G401 (cell line): Measurements from ENCODE around the gene DHX8. TPM values are rescaled to one million over a fixed set of nuclear protein-coding genes. Genes with fewer than 3 reads are reported as not detected.

Experiments
- DNase-seq: peaks from one replicate; pipeline ENCODE4 v3.0.0-alpha.2; 2015; ENCODE audit warnings: low spot score
- in situ Hi-C: cut with HindIII; loops from 2 replicates; pipeline ENCODE4 v1.10.0; 2016; ENCODE audit warnings: low sequenced_read_pairs, mixed read lengths
- total RNA-seq: library from RNA; depleted of rRNA; stranded (reverse); fragments of >200 nt; shearing (Covaris generic); gene quantifications from 2 replicates; pipeline ENCODE4 v1.2.3, GENCODE V29; 2014

Gene DHX8
- total RNA-seq, 1 experiment from 2014 or later = 43.7 TPM

GRCh38 chr17:43542859-43543258 lies 59.1 kb downstream of the DHX8 start:
- no peak for DNase-seq
- in situ Hi-C loops = no loop called here

DNA sequence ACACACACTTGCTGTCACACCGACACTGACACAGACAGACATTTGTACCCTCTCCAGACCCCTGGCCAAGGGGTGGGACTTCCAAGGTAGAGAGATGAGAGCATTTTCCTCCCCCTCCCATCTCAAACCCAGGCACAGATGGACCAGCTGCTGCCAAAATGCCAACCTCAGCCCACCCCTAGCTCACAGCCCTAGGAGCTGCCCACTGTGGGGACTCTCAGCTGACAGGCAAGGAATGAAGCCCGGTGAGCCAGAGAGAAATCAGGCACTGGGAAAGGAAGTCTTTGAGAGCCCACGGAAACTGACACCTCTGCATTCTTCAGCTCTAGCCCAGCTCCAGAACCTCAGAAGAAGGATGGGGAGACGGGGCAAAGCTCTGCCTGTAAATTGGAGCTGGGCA lies 59.5 kb downstream of the DHX8 start:
- in situ Hi-C loops = no loop called here
- DNase-seq = no peak

DNA sequence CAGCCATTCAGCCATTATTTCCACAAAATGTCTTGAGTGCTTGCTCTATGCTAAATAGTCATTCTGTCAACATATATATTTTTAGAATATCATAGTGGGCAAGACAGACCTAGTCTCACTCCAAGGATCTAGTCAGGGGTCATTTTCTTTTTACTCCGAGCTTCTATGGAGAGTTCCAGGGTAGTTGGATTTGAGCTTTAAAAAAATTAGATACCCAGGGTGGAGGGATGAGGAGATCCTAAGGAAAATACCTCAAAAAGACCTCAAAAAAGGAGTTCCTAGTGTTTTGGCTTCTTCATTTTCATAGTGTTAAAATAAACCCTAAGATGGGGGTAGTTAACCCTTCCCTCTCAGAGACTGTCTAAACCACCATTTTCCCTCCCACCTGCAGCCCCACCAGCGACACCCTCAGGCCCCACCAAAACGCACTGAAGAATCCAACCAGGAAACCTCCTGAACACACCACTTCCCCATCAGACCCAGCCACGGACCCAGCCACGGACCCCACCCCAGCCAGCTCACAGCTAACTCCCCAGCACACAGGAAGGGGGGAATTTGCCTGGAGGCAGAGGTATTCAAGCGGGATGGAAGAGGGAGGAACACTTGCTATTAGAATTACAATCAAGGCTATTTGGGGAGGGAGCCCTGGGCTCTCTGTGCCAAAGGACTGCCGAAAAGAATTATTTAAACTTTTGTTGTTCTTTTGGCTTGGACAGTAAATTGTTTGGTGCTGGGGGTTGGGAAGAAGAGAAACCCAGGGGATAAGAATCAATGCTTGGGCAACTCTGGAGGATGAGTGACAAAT lies 60.2 kb downstream of the DHX8 start:
- no peak for DNase-seq
- in situ Hi-C loops = no loop called here

DNA sequence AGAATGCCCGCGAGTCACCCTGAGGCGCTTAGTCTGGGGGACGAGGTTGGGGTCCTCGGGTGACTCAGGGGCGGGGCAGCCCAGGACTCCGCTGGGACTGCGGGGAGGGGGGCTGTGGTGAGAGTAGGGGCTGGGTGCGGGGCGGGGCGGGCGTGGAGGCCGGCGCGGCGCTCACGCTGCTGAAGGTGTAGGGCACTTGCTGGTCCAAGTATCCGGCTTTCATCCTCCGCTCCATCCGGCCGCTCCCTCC lies 61.5 kb downstream of the DHX8 start:
- in situ Hi-C loops = no loop called here
- no peak for DNase-seq

- DNase-seq = peak; percentile 89
- in situ Hi-C loops = no loop called here
Observed at GRCh38 chr17:43546319-43547188, 62.8 kb downstream of the DHX8 start, which contains the start of gene ETV4. Gene ETV4 (minus strand): TSS chr17:43546340. CDS start chr17:43545617, 723 bp downstream.

DNA sequence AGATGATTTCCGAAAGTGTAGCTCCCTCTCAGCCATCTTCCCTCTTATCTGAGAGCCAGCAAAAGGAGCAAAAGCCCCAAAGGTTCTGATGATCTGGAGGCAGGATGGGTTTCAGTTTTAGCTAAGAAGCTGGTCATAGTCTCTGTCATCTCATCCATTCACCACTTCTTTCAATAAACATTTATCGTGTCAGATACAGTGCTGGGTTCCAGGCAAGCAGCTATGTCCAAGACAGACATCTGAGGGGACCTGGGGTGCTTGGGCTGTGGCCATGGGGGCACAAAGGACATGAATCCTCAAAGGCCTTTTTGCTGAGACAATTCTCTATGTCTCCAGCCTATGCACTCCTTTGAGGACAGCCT lies 63.4 kb downstream of the DHX8 start:
- DNase-seq = no peak
- in situ Hi-C loops = no loop called here

DNA sequence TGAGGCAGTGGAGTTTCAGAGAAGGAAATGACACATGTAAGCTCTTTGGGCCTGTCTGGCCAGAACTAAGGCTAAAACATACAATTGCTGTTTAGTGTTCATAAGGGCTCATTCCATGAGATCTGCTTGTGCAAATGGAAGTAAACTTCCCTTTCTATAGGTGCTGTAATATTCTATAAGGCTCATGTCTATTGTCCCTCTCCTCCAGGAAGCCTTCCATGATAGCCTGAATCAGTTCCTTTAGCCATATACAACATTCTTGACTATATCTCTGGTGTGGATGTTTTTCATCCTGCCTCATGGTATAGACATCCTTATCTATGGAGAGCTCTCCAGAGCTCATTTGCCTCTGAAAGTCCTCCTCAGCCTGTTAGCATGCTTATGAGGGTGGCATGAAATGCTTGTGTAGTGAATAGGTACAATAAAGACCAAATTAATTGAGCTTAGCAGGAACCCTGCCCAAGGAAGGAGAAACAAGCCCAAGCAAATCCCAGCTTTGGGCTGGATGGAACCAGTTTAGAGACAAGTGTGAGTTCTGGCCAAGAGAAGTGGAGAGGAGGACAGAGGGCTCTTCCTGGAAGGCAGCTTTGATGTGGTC lies 64.0 kb downstream of the DHX8 start:
- DNase-seq = no peak
- in situ Hi-C loops = no loop called here

- in situ Hi-C loops = no loop called here
- DNase-seq = no peak
Observed at GRCh38 chr17:43548689-43549379, 65.1 kb downstream of the DHX8 start.

DNA sequence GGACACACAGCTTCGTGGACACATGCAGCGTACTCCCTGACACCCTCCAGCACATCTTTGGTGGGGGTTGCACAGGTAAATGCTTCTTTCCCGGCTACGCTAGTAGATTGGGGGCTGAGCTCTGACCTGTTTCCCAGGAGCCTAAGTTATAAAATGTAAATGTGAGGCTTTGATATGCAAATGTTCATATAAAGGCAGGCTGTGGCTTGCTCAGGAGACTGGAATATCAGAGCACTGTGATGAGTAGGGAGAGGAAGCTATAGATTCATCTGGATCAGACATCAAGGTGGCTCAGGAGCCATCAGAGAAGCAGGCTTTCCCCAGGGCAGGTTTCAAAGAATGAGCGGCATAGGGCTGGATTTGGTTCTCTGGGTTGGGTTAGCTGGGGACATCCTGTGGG lies 65.7 kb downstream of the DHX8 start:
- no peak for DNase-seq
- in situ Hi-C loops = no loop called here

DNA sequence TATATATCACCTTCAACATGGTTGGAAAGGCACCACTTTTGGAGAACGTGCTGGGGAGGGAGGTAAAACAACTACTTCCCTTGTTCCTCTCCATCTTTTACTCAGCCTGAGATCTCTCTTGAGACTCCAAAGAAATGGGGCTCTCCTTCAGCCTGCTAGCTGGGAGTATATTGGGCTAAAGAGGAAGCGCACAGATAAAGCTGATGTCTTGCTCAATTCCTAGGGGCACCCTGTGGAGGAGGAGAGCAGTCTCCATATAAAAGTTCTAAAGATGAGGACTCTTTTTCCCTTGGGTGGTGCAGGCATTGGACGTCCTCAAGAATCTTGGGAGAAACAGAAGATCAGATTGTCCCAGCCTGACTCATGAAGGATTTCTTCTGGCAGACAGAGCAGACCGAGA lies 67.0 kb downstream of the DHX8 start:
- in situ Hi-C loops = no loop called here

DNA sequence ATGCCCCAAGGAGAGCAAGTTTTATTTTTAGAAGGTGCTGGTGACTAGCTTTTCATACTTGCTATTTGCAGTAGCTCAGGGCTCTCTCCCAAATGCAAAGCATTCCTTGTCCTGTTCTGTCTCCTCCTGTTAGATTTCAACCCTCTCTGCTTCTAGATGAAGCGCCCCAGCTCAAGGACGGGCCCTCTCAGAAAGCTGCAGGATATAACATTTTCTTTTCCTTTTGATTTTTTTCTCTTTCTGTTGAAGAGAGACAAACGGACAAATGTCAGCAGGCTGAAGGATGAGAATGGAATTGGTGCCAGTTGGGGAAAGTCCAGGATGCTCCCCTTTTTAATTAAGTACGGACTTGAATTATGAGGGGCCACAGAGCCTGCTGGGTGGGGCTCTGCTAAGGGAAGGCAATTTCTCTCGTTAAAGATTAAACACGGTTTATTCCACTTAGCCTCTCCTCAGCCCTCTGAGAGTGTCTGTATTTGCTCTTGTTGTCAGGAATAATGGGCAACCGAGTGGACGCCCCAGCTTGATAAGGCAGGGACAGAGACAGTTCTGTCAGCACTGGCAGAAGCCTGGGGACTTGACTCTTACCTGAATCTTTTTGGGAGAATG lies 68.6 kb downstream of the DHX8 start:
- no peak for DNase-seq
- in situ Hi-C loops = no loop called here

More for the DNA sequence above, 67.0 kb downstream of the DHX8 start:
- DNase-seq = no peak

DNA sequence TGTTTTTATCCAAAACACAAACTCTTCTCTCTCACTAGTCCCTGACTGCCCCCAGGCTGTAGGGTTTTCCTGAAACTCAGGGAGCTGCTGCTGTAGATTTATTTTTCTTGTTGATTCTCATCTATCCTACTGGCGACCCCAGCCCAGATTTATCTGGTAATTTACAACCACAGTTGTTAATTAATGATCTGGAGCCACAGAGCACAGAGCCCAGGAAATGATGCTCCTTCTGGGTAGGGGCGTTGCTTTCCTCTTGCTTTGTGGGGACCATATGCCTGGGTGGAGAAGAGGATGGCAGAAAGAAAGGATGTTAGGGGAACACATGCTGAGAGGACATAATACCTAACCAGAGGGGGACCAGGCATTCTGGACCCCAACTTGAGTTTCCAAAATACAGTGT lies 69.8 kb downstream of the DHX8 start:
- in situ Hi-C loops = no loop called here
- no peak for DNase-seq

- DNase-seq = no peak
- in situ Hi-C loops = no loop called here
Observed at GRCh38 chr17:43554857-43555256, 71.1 kb downstream of the DHX8 start.

DNA sequence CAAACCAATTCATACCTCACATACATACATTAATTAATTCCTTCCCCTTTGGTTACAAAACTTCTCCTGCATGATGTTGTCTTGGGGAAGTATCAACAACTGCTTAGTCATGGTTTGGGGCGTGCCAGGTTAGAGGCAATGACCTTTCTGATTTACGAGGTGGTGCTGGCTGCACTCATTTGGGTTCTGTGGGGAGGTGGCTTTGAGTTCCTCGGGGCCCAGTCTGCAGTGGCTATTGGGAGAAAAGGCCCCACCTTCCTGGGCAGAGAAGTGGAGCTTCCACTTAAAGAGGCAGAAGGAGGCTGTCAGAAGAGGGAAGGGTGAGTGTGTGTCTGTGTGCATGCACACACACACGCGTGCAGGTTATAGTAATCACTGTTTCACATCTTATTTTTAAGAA lies 72.5 kb downstream of the DHX8 start:
- no peak for DNase-seq
- in situ Hi-C loops = no loop called here

- in situ Hi-C loops = no loop called here
- no peak for DNase-seq
Observed at GRCh38 chr17:43558805-43559160, 75.0 kb downstream of the DHX8 start.

- in situ Hi-C loops = no loop called here
- DNase-seq = no peak
Observed at GRCh38 chr17:43559161-43559816, 75.5 kb downstream of the DHX8 start.

- in situ Hi-C loops = no loop called here
- DNase-seq = no peak
Observed at GRCh38 chr17:43560461-43561427, 77.0 kb downstream of the DHX8 start.
